ENCODE results near the gene AVL9. TPM values are rescaled to one million over a fixed set of nuclear protein-coding genes. Genes with fewer than 3 reads are reported as not detected.

The AVL9 gene
- total RNA-seq, 6 donors from 2014 or later: 26.9 to 68.1 (median 37.1) TPM

- no peak for DNase-seq
- Histone ChIP-seq H3K4me1 (peaks cover 6 to 14% (median 8%) of the 10 kb centered on the region in 4 donors), H3K36me3 (no peaks in the 10 kb centered on the region), H3K27me3 (no peaks in the 10 kb centered on the region), H3K27ac (no peak overlapping the region), H3K4me3 (no peak overlapping the region), H3K9me3 (no peaks in the 10 kb centered on the region)
- no peak for ATAC-seq (ENCODE audit: low FRiP score in 2 of 2)
- WGBS, 2 donors: 65 to 90% methylated on average over 4 of the region's 4 CpGs
- TF ChIP-seq POLR2AphosphoS5 (IDR thresholded peaks at IDR 0.05) (no peak), POLR2A (IDR thresholded peaks at IDR 0.05) (no peak), EP300 (IDR thresholded peaks at IDR 0.05) (no peak)
- TF ChIP-seq, protein P1, sequence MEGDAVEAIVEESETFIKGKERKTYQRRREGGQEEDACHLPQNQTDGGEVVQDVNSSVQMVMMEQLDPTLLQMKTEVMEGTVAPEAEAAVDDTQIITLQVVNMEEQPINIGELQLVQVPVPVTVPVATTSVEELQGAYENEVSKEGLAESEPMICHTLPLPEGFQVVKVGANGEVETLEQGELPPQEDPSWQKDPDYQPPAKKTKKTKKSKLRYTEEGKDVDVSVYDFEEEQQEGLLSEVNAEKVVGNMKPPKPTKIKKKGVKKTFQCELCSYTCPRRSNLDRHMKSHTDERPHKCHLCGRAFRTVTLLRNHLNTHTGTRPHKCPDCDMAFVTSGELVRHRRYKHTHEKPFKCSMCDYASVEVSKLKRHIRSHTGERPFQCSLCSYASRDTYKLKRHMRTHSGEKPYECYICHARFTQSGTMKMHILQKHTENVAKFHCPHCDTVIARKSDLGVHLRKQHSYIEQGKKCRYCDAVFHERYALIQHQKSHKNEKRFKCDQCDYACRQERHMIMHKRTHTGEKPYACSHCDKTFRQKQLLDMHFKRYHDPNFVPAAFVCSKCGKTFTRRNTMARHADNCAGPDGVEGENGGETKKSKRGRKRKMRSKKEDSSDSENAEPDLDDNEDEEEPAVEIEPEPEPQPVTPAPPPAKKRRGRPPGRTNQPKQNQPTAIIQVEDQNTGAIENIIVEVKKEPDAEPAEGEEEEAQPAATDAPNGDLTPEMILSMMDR (IDR thresholded peaks at IDR 0.05): no peak
Measured at GRCh38 chr7:32537760-32538159, 42.5 kb downstream of the AVL9 start.

GRCh38 chr7:32539366-32539765 is 44.1 kb downstream of the AVL9 start:
- no peaks in the 10 kb centered on the region for H3K9me3 ChIP-seq
- peaks cover 0 to 9% (median 6%) of the 10 kb centered on the region in 4 donors for H3K36me3 ChIP-seq
- H3K4me3 ChIP-seq: no peak overlapping the region
- H3K27me3 ChIP-seq: no peaks in the 10 kb centered on the region
- WGBS, 2 donors: 97 to 98% methylated on average over 2 of the region's 2 CpGs
- DNase-seq (no peak), ATAC-seq (ENCODE audit: low FRiP score in 2 of 2) (no peak)
- peaks cover 0 to 10% (median 6%) of the 10 kb centered on the region in 4 donors for H3K4me1 ChIP-seq
- TF ChIP-seq POLR2AphosphoS5 (IDR thresholded peaks at IDR 0.05) (no peak), POLR2A (IDR thresholded peaks at IDR 0.05) (no peak), EP300 (IDR thresholded peaks at IDR 0.05) (no peak)
- H3K27ac ChIP-seq: no peak overlapping the region

DNA sequence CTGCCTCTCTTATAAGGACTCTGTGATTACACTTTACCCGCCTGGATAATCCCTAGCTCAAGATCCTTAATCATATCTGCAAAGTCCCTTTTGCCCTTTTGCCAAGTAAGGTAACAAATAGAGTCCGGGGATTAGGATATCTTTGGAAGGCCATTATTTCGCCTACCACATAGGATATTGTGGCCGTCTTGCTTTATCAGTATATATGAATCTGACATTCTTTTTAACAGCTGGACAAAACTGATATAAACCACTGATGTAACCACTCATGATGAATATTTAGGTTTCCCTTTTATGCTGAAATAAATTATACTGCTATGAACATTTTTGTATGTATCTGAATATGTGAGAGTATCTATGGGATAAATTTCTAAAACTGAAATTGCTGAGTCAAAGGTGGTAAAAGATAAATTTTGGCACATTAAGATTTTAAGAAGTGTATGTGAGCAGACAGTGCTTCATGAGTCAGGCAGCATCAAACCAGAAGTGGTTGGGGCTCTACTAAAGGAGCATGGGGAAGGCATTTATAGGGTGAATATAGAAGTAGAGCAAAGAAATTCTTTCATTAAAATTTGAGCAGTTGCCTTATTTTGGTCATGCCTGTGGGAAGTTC is 44.7 kb downstream of the AVL9 start:
- TF ChIP-seq, protein P1 (IDR thresholded peaks at IDR 0.05): no peak
- TF ChIP-seq POLR2A (IDR thresholded peaks at IDR 0.05) (no peak), EP300 (IDR thresholded peaks at IDR 0.05) (no peak), POLR2AphosphoS5 (IDR thresholded peaks at IDR 0.05) (no peak)
- Histone ChIP-seq H3K36me3 (peaks cover 0 to 14% (median 9%) of the 10 kb centered on the region in 4 donors), H3K27me3 (no peaks in the 10 kb centered on the region), H3K9me3 (no peaks in the 10 kb centered on the region), H3K27ac (no peak overlapping the region), H3K4me3 (no peak overlapping the region), H3K4me1 (peaks cover 0 to 8% (median 6%) of the 10 kb centered on the region in 4 donors)
- DNase-seq: no peak
- ATAC-seq (ENCODE audit: low FRiP score in 2 of 2): no peak
- WGBS, 2 donors: 79 to 83% methylated on average over 4 of the region's 4 CpGs

DNA sequence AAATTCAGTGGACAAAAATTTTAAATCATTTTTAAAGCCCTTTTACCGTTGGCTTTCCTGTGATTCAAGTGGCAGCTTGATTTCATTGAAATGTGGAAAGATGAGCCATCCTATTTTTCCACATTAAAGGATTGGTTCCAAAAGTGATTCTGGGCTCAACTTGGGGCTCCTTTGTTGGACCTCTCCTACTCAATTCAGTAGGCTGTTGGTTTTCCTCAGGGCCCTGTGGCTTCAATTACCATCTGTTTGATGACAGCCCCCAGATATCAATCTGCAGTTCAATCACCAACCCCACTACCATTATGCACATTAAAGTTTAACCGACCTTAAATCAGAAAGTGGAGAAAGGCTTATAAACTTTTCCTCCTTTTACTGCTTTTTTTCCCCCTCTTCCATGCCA is 47.3 kb downstream of the AVL9 start:
- peaks cover under 1 to 28% (median 9%) of the 10 kb centered on the region in 4 donors for H3K36me3 ChIP-seq
- ATAC-seq (ENCODE audit: low FRiP score in 2 of 2) (no peak), DNase-seq (no peak)
- no peaks in the 10 kb centered on the region for H3K27me3 ChIP-seq
- no peak overlapping the region for H3K4me3 ChIP-seq
- H3K9me3 ChIP-seq: no peaks in the 10 kb centered on the region
- TF ChIP-seq, protein P1 (IDR thresholded peaks at IDR 0.05): no peak
- TF ChIP-seq POLR2AphosphoS5 (IDR thresholded peaks at IDR 0.05) (no peak), POLR2A (IDR thresholded peaks at IDR 0.05) (no peak), EP300 (IDR thresholded peaks at IDR 0.05) (no peak)
- no peak overlapping the region for H3K27ac ChIP-seq
- WGBS, 2 donors: 85 to 88% methylated on average over 2 of the region's 2 CpGs
- H3K4me1 ChIP-seq: no peaks in the 10 kb centered on the region

- no peak for ATAC-seq (ENCODE audit: low FRiP score in 2 of 2)
Measured at GRCh38 chr7:32559480-32559879, 64.2 kb downstream of the AVL9 start.

More at GRCh38 chr7:32559480-32559879, 64.2 kb downstream of the AVL9 start:
- peaks cover 14 to 77% (median 38%) of the 10 kb centered on the region in 4 donors for H3K36me3 ChIP-seq
- H3K4me1 ChIP-seq: peaks cover 0 to 5% (median 0%) of the 10 kb centered on the region in 4 donors
- WGBS, 2 donors: 91 to 96% methylated on average over 4 of the region's 4 CpGs
- no peak overlapping the region for H3K4me3 ChIP-seq
- H3K27ac ChIP-seq: no peak overlapping the region
- no peak for DNase-seq
- H3K27me3 ChIP-seq: no peaks in the 10 kb centered on the region
- H3K9me3 ChIP-seq: no peaks in the 10 kb centered on the region
- TF ChIP-seq POLR2AphosphoS5 (IDR thresholded peaks at IDR 0.05): no peak
- TF ChIP-seq, protein P1 (IDR thresholded peaks at IDR 0.05): no peak
- no peak for TF ChIP-seq POLR2A (IDR thresholded peaks at IDR 0.05)
- TF ChIP-seq EP300 (IDR thresholded peaks at IDR 0.05): no peak
